ENCODE data around the gene DNAI4.
"Not testable (repeated sequence)": the region's sequence is repeated elsewhere in the genome, so short reads cannot be mapped to it uniquely, and the experiment has no call there.

Gene DNAI4

DNA sequence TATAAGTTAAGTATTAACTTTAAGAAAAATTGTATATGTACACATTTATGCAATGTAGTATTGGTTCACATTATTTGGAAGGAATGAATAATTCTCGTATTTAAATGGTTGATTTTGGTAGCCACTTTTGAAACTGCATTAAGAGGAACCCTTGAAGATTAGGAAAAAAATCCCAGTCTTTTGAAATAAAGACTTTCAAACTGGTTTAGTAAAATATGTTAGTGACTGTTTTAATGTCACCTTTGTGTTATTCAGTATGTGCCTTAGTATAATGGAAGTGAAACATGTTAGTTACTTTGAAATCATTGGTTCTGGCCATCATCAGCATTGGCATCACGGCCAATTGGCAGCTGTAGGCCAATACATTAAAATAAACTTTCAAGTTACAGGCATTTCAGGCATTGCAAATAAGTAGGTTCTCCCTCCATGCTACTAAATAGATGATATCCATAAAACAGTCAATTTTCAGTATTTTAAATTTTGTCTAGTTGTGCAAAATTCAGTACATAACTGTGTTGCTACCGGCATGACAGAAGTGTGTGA, 4.6 kb upstream of the DNAI4 start:
- no peak for DNase-seq

DNA sequence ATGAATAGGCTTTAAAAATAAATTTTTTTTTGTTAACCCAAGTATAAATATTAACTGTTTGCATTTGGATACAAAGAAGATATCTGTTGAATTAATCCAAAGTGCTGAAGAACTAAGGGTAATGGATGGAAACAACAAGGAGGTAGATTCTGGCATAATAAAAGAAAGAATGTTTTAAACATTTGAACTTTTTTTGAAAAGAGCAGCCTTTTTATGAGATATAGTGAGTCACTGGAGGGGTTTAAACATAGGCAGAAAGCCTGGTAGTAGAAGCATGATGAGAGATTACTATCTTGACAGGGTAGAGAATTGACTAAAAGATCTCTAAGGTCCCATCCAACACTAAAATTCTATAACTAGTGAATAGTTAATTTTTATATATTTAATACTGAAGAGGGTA, 2.9 kb upstream of the DNAI4 start:
- no peak for DNase-seq

DNA sequence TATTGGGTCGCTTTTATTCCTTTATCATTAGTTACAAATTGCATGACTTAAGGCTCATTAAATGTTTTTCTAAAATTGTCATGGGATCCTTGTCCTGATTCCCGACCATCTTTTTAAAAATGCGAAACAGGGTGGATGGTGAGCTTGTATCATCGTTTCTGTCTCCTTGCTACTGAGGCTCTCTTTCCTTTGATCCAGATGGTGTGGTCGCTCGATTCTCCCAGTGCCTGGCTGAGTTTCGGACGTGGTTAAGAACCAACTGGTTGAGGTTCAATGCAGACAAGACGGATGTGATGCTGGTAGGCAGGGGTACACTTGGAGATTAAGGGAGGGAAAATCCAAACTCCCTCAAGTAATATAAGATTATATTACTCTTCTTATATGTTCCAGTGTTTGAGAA, 1.3 kb upstream of the DNAI4 start:
- peak; percentile 46 for DNase-seq

DNA sequence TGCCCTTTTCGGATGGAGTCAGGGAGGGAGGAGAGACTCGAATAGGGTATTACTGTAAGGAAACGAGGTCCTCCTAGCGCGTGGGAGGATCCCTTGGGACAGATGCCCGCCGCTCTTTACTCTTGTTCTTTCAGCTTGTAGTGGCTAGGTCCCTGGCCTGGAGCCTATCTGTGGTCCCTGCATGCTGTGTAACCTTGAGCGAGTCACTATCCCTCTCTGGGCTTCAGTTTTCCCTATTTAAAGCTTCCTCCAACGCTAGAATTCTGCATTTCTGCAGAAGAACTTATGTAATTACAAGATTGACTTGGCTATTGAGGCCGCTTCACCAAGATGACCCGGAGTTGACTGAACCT, 878 bp upstream of the DNAI4 start:
- DNase-seq = no peak

DNA sequence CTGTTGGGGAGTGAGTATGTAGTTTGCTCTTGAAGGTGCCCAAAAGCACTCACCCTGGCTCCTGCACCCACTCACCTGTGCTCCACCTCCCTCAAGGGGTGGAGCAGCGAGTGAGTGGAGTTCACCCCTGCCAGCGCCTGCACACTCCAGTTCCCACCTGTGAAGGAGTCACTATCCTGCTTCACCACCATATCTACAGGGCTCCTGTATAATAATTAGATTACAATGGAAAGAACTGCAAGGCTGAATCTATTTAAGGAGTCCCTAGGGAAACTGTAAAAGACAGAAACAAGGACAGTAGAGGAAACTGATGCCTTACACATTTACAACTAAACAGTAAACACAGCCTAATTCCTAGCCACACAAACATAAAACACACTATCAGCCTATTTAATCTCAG, 4.1 kb downstream of the DNAI4 start:
- no peak for DNase-seq

DNA sequence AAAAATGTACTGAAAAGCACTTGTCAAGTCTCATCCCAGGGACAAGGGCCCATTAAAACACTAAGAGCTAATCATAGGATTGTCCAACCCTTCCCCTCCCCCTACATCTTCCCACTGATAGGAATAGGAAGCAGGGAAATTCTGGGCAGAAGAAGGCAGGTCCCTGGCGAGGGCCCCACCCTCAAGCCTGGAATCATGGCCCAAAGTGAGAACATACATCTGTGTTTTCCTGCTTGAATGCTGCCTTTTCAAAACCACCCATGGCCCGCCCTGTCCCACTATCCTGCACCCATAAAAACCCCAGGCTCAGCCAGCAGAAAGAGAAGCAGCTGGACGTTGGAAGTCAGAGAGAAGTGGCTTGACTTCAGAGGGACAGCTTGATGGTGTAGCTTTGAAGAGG, 4.8 kb downstream of the DNAI4 start:
- DNase-seq = no peak

DNA sequence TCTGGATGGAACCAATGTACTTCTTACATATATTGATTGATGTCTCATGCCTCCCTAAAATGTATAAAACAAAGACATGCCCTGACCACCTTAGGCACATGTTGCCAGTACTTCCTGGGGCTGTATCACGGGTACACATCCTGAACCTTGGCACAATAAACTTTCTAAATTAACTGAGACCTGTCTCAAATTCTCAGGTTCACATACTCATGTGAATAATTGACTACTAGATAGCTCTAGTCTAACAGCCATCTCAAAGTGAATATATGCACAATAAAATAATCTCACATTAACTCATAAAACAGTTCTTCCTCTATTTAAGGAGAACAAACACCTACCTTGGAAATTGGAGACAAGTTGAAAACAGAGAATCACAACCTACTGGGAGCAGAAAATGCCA, 5.6 kb downstream of the DNAI4 start:
- no peak for DNase-seq

DNA sequence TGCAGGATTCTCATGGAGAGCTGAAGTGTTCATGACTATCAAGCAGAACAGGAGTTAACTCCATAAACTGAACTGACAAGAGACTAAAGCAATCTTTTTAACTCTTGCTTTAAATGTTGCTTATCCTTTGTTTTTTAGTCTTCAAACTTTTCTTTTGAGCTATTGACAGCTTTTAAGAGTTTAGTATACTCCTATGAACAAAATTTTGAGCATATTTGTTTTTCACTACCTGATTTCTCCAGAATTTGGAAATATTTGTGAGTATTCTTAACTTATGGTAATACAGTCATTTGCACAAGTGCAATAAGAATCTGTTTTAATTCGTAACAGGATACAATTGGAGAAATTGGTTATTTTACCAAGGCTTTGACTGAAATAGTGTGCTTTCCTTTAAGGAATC, 7.2 kb downstream of the DNAI4 start:
- DNase-seq = no peak

DNA sequence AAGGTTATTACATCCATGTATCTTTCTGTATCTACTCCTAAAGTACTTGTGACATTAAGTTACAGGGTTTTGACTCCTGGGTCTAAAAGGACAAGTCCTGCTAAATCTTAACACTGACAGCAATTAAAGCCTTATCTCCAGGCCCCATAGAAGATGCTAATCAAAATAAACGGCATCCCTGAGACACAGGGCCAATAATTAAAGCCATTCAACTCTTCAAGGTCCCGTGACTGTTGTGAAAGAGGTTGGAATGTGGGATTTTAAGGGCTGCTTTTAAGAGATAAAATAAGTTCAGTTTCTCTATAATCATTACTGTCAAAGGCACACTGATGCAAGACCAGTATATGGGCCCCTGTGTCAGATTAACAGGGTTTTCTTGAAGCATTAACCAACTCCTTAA, 8.3 kb downstream of the DNAI4 start:
- no peak for DNase-seq

DNA sequence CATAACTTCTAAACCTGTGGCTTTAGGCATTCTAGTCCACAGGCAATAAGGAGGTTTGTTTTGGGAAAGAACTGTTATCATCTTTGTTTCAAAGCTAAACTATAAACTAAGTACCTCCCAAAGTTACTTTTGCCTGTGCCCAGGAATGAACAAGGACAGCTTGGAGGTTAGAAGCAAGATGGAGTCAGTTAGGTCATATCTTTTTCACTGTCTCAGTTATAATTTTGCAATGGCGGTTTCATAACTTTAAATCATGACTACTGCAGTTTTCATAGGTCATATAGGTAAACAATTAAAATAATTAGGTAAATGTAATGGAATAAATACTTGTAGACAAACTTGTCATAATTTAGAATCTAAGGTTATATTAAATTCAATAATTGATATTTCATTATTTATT, 9.5 kb downstream of the DNAI4 start:
- DNase-seq = not testable (repeated sequence)

DNA sequence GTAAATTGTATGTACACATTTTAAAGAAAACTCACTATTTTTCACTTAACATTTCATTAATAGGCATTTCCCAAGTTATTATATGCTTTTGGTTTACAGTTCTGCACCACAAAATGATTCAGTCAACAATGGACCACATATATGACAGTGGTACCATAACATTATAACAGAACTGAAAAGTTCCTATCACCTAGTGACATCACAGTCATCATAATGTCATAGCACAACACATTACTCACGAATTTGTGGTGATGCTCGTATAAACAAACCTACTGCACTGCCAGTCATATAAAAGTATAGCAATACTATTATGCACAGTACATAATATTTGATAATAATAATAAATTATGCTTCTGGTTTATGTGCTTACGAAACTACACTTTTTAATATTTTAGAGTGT, 30.9 kb downstream of the DNAI4 start:
- DNase-seq = no peak

DNA sequence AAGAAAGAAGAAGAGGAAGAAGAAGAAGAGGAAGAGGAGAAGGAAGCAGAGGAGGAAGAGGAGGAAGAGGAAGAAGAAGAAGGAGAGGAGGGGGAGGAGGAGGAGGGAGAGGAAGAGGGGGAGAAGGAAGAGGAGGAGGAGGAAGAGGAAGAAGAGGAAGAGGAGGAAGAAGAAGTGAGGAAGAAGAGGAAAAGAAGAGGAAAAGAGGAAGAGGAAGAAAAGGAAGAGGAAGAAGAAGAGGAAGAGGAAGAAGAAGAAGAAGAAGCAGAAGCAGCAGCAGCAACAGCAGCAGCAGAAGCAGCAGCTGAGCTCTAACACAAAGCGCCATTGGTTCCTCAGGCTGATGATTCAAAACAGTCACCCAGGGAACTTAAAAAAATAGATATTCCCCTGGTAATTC, 34.0 kb downstream of the DNAI4 start:
- DNase-seq = no peak

DNA sequence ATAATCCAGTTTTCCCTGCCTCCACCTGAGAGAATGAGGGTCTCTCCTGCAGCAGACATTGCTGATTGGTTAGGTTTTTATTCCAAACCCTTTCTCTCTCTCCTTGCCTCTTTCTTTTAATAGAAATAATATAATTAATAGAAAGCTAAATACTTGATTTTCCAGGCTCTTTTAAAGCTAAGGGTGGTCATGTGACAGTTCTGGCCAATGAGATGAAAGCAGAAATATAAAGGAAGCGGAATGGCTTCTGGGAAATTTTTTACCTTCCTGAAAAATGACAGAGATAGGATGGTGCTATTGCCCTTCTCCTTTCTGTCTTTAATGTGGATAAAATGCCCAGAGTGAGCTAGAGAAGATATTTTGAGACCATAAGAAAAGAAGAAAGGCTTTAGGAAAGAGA, 35.6 kb downstream of the DNAI4 start:
- no peak for DNase-seq

DNA sequence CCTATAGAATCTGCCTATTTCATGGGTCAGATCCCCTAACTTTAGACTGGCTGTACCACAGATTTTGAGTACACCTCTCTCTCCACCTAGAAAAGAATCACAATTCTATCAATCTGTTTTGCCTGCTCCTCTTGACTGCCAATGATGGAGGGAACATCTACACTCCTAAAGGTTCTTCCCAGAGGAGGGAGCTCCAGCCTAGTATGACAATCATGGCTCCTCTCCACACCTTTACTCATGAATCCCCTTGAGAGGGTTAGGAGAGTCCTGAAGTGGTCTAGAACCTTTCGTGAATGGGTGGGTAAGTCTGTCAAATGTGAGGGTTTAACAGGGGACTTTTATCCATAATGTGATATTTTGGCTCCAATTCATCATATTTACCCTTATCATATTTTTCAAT, 48.0 kb downstream of the DNAI4 start:
- no peak for DNase-seq

DNA sequence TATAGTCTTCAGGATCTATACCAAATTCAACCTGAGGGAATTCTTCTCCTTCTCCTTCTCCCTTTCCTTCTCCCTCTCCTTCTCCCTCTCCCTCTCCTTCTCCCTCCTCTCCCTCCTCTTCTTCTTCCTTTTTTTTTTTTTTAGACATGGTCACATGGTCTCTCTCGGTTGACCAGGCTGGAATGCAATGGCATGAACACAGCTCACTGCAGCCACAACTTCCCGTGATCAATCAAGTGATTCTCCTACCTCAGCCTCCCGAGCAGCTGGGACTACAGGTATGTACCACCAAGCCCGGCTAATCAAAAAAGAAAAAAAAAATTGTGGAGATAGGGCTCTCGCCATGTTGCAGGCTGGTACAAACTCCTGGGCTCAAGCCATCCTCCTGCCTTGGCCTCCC, 51.5 kb downstream of the DNAI4 start:
- no peak for DNase-seq

DNA sequence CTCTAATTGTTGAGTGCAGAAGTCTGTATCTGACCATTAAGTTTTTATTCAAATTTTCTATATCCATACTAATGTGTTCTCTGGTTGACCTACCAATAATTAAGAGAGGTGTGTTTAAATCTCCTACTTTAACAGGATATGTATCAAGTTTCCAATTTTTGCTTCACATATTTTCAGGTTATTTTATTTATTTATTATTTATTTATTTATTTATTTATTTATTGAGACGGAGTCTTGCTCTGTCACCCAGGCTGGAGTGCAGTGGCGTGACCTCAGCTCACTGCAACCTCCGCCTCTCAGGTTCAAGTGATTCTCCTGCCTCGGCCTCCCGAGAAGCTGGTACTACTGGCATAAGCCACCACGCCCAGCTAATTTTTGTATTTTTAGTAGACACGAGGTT, 52.6 kb downstream of the DNAI4 start:
- not testable (repeated sequence) for DNase-seq

DNA sequence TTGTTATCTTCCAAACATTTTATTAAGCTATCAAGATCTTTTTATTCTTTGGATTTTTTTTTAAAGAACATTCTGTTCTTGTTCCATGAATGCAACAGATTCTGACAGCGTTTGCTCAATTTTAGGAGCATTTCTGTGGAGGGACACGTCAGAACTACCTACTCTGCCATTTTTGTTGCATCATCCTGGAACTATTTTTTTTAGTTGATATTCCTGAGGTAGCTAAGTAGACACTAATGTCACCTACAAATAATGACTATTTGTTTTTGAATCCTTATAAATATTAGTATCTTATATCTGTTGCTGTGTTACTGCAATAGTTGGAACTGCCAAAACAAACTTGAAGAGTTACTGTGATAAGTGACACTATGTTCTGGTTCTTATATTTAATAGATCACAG, 57.2 kb downstream of the DNAI4 start:
- DNase-seq = no peak

DNA sequence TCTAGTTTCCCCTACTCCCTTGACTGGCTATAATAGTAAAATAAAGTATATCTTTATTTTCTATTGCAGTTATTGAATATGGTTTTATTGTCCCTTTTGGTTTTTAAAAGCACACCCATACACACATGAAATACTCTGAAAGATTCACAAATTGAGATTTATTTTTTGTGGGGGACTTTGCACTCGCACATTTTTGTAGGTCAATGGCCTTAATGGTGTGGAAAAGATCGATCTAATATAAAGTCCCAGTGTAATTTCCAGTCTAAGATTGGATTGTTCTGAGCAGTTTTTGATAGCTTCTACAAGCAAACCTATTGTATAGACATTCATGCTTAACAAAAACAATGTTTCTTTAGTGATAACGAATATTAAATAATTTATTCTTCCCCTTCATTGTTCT, 64.1 kb downstream of the DNAI4 start:
- DNase-seq = no peak

DNA sequence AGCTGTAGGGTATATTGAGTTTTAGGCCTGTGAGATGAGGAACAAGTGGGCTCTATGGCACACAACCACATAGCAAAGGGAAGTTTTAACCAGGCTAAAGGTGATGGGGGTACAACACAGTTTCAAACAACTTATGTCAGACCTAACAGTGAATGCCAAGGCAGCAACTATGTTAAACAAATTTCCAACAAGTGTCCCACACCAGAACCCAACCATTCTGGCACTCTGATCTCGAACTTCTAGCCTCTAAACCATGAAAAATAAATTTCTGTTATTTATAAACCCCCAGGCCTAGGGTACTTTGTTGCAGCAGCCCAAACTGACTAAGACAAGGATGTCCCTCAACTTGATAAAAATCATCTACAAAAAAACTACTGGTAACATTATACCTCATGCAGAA, 71.3 kb downstream of the DNAI4 start:
- no peak for DNase-seq

DNA sequence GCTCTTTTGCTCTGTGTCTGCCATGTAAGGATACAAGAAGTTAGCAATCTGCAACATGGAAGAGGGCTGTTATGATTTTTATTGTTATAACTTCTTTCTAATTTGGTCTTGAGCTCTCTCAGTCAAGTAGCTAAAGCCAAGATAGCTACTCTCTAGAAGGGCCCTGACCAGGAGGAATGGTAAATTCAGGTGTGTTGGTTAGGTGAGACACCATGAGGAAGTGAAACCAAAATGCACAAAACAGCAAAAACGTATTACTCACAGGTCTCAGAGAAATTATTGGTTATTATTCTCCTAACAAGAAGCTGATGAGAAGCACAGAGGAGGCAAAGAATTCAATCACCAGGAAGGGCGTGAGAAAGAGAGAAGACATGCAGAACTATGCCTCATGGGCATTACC, 71.8 kb downstream of the DNAI4 start:
- no peak for DNase-seq

DNA sequence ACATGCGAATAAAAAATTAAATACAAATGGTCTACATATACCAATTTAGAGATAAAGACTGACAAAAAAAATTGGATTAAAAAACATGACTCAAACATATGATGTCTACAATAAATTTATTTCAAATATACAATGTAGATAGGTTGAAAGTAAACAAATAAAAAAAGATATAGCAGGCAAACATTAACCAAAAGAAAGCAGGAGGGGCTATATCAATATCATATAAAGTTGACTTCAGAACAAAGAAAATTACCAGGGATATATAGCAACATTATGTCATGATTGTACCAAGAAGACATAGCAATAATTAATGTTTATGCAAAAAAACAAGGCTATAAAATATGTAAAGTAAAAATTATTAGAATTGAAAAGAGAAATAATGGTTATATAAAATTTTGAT, 73.7 kb downstream of the DNAI4 start:
- DNase-seq = no peak

DNA sequence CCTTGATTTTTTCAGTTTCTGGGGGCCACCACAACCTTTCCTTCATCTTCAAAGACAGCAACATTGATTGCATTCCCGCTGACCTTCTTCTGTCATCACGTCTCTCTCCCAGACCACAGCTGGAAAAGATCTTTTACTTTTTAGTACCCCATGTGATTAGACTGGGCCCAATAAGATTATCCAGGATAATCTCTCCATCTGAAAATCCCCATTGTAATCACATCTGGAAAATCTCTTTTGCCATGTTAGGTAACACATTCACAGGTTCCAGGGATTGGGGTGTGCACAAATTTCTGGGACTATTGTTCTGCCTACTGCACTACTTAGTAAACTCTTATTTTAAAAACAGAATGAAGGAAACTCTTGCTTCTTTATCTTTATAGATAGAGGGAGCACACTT, 76.5 kb downstream of the DNAI4 start:
- DNase-seq = no peak

DNA sequence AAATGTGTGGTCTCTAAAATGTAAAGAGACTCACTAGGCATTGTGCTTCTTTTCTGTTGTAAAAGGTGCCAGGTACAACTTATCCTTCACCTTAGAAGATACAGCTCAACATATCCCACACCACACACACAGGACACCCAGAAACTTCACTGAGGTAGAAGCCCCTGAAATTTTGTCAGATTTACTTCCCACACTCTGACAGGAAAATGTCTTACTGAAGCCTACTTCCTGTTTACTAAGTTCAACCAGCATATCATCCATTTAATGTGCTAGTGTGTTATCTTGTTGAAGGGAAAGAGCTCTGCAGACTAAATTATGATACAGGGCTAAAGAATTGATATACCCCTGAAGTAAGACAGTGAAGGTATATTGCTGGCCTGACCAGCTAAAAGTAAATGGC, 83.7 kb downstream of the DNAI4 start:
- no peak for DNase-seq

DNA sequence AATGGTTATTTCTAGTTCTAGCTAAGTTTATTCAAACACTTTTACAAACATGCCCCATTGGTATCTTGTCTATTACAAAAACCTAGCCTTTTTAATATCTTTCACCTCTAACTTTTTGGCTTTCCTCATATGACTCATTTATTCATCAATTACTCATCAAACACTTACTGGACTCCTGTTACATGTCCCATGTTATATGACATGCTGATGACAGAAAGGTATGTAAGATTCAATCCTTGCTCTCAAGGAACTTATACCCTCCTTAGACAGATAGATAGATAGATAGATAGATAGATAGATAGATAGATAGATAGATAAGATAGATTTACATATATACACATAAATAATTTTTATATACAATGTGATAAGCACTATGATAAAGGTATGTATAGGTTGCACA, 89.7 kb downstream of the DNAI4 start:
- no peak for DNase-seq

DNA sequence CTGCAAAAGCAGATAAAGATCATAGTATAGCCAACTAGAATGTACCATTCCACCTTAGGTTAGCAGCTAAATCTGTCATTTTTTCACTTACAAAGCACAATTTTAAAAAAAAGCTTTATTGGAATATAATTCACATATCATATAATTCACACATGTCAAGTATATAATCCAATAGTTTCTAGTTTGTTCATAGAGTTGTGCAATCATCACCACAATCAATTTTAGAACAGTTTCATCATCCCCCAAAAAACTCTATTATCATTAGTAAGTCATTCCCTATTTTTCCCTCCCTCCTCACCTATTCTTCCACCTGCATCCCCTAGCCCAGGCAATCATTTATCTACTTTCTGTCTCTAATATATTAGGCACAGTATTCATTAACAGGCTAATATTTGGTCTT, 91.5 kb downstream of the DNAI4 start:
- DNase-seq = no peak

DNA sequence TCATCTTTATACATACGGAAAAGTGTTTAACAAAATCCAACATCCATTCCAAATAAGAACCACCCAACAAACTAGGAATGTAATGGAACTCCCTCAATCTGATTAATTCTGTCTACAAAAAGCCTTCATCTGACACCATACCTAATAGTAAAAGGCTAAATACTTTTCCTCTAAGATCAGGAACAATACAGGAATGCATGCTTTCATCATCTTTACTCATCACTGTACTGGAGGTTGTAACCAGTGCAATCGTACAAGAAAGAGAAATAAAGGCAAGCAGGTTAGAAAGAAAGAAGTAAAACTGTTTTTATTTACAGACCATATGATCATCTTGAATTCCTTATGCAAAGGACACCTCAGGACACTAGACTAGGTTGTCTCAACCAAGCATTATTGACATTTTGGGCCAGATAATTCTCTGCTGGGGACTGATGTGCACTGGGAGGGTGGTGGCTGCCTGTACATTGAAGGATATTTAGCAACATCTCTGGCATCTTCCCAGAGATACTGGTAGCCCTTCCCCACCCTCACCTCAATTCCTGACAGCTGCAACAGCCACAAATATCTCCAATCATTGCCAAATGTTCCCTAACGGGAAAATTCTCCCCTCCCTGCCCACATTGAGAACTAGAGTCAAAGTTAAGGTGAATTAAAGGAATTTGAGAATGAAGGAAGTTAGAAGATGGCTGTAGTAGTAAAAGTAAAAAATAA, 93.0 kb downstream of the DNAI4 start:
- DNase-seq = peak; percentile 10
